Retinal pigment epithelial cell (primary cell): Measurements from ENCODE around the gene FABP6.

Experiments used
- DNase-seq: peaks from one replicate; pipeline ENCODE4 v3.0.0-alpha.2; 2010; ENCODE audit warnings: low read depth
- H3K4me3 ChIP-seq: 2 replicates; pipeline ENCODE4 v1.5.1; 2011; ENCODE audit warnings: mild to moderate bottlenecking, low read length, control low read depth, moderate library complexity
- CTCF ChIP-seq: conservative IDR thresholded peaks from 2 replicates; pipeline ENCODE4 v1.5.1; 2011; ENCODE audit warnings: low read depth, low read length, control low read depth, inconsistent platforms

Gene FABP6

GRCh38 chr5:160229190-160229742, at the start of gene FABP6:
Gene FABP6, plus strand, starts transcription at chr5:160229506. Its CDS starts 52 bp downstream, at chr5:160229558.
- H3K4me3 ChIP-seq: no peak within 1 kb of the TSS
- no peak for DNase-seq
- TF ChIP-seq CTCF: no peak

GRCh38 chr5:160180931-160181330, 48.4 kb upstream of the FABP6 start:
- TF ChIP-seq CTCF: no peak
- no peak for DNase-seq
- H3K4me3 ChIP-seq: no peak overlapping the region

- no peak for TF ChIP-seq CTCF
- H3K4me3 ChIP-seq: no peak overlapping the region
- no peak for DNase-seq
Observed at GRCh38 chr5:160181965-160182622, 47.2 kb upstream of the FABP6 start.

GRCh38 chr5:160183075-160183474, 46.2 kb upstream of the FABP6 start:
- no peak for DNase-seq

GRCh38 chr5:160185626-160186360, 43.5 kb upstream of the FABP6 start:
- no peak for DNase-seq

More at GRCh38 chr5:160183075-160183474, 46.2 kb upstream of the FABP6 start:
- TF ChIP-seq CTCF: no peak
- H3K4me3 ChIP-seq: no peak overlapping the region

GRCh38 chr5:160186480-160186879, 42.8 kb upstream of the FABP6 start:
- H3K4me3 ChIP-seq: no peak overlapping the region
- DNase-seq: no peak
- TF ChIP-seq CTCF: no peak

More at GRCh38 chr5:160185626-160186360, 43.5 kb upstream of the FABP6 start:
- H3K4me3 ChIP-seq: no peak overlapping the region
- no peak for TF ChIP-seq CTCF
